Neural cell (in vitro differentiated cells): ENCODE measurements around the gene PAQR5. TPM values are rescaled to one million over a fixed set of nuclear protein-coding genes. Genes with fewer than 3 reads are reported as not detected.

Experiments used
- H2AFZ ChIP-seq: fragments of 200-600, 300-800 bp; sonication (generic), shearing (Covaris generic); 2 replicates; pipeline ENCODE4 v1.6.0; 2014; ENCODE audit warnings: low read depth, mild to moderate bottlenecking, antibody characterized with exemption, low read length, moderate library complexity
- H3F3A ChIP-seq: fragments of 200-600 bp; shearing (Covaris generic); 2 replicates; pipeline ENCODE4 v1.6.1; 2016; ENCODE audit warnings: mild to moderate bottlenecking, moderate library complexity, mixed read lengths, antibody characterized with exemption, low read length; ENCODE audit not compliant: insufficient read depth, poor library complexity, severe bottlenecking
- H3K27ac ChIP-seq: fragments of 200-600, 300-800 bp; sonication (generic), shearing (Covaris generic); 2 replicates; pipeline ENCODE4 v1.5.1; 2014; ENCODE audit warnings: mild to moderate bottlenecking, low read length, moderate library complexity
- H3K27me3 ChIP-seq: fragments of 300-800, 200-600 bp; sonication (generic), shearing (Covaris generic); 2 replicates; pipeline ENCODE4 v1.6.0; 2014; ENCODE audit warnings: mild to moderate bottlenecking, low read depth, low read length, moderate library complexity; ENCODE audit not compliant: insufficient read depth
- H3K36me3 ChIP-seq: fragments of 300-800, 200-600 bp; sonication (generic), shearing (Covaris generic); 2 replicates; pipeline ENCODE4 v1.5.1; 2014; ENCODE audit warnings: mild to moderate bottlenecking, antibody characterized with exemption, low read length, moderate library complexity; ENCODE audit not compliant: insufficient read depth
- H3K4me2 ChIP-seq: fragments of 300-800, 200-600 bp; sonication (generic), shearing (Covaris generic); 2 replicates; pipeline ENCODE4 v1.6.0; 2014; ENCODE audit warnings: mild to moderate bottlenecking, low read length
- H3K4me3 ChIP-seq: fragments of 300-800, 200-600 bp; sonication (generic), shearing (Covaris generic); 2 replicates; pipeline ENCODE4 v1.5.1; 2014; ENCODE audit warnings: mild to moderate bottlenecking, low read length, moderate library complexity
- H3K79me2 ChIP-seq: fragments of 200-600 bp; shearing (Covaris generic); replicated peaks from 2 replicates; pipeline ENCODE4 v1.6.0; 2014; ENCODE audit warnings: mild to moderate bottlenecking, low read length, moderate library complexity; ENCODE audit not compliant: insufficient read depth
- H3K9ac ChIP-seq: fragments of 300-800, 200-600 bp; sonication (generic), shearing (Covaris generic); 2 replicates; pipeline ENCODE4 v1.6.1; 2016; ENCODE audit warnings: mild to moderate bottlenecking, low read length, mixed read lengths
- H3K9me2 ChIP-seq: fragments of 200-600 bp; shearing (Covaris generic); 2 replicates; pipeline ENCODE4 v1.6.1; 2016; ENCODE audit warnings: mild to moderate bottlenecking, low read length, mixed read lengths; ENCODE audit not compliant: insufficient read depth
- H3K9me3 ChIP-seq: fragments of 200-600, 300-800 bp; sonication (generic), shearing (Covaris generic); 2 replicates; pipeline ENCODE4 v1.6.1; 2016; ENCODE audit warnings: mild to moderate bottlenecking, mixed run types, low read length, moderate library complexity, mixed read lengths
- H4K20me1 ChIP-seq: fragments of 200-600 bp; shearing (Covaris generic); 2 replicates; pipeline ENCODE4 v1.6.1; 2016; ENCODE audit warnings: mild to moderate bottlenecking, mixed run types; ENCODE audit not compliant: insufficient read depth
- EP300 ChIP-seq: fragments of 450-650 bp; conservative IDR thresholded peaks from 2 replicates; pipeline ENCODE4 v1.6.1; 2014; ENCODE audit warnings: antibody characterized with exemption, mild to moderate bottlenecking, moderate library complexity; ENCODE audit not compliant: poor library complexity, severe bottlenecking
- EZH2 ChIP-seq: fragments of 200-600, 300-800 bp; shearing (Covaris generic), sonication (generic); IDR thresholded peaks from 2 replicates; pipeline ENCODE4 v1.6.1; 2014; ENCODE audit warnings: antibody characterized with exemption, low read length, borderline replicate concordance, mild to moderate bottlenecking; ENCODE audit not compliant: insufficient read depth, poor library complexity, severe bottlenecking
- MXI1 ChIP-seq: fragments of 450-650 bp; conservative IDR thresholded peaks from 2 replicates; pipeline ENCODE4 v1.6.1; 2014; ENCODE audit warnings: antibody characterized with exemption, mild to moderate bottlenecking; ENCODE audit not compliant: poor library complexity, severe bottlenecking
- POLR2AphosphoS5 ChIP-seq: IDR thresholded peaks from 2 replicates; pipeline ENCODE4 v1.6.1; 2012
- RAD21 ChIP-seq: fragments of 450-650 bp; conservative IDR thresholded peaks from 2 replicates; pipeline ENCODE4 v1.6.1; 2014; ENCODE audit warnings: antibody characterized with exemption, mild to moderate bottlenecking, moderate library complexity
- SMC3 ChIP-seq: fragments of 450-650 bp; conservative IDR thresholded peaks from 2 replicates; pipeline ENCODE4 v1.6.1; 2014; ENCODE audit warnings: antibody characterized with exemption, mild to moderate bottlenecking, moderate library complexity; ENCODE audit not compliant: poor library complexity
- TAF1 ChIP-seq: IDR thresholded peaks from 2 replicates; pipeline ENCODE4 v1.6.1; 2012; ENCODE audit warnings: low read depth
- polyA plus RNA-seq: library from polyadenylated mRNA; depleted of rRNA; stranded (reverse); fragments of >200 nt; gene quantifications from 2 replicates; pipeline ENCODE4 v1.2.3, GENCODE V29; 2014
- TF ChIP-seq, protein P1 (sequence below): IDR thresholded peaks from 2 replicates; pipeline ENCODE4 v1.6.1; 2012; ENCODE audit warnings: borderline replicate concordance
- TF ChIP-seq, protein P2 (sequence below): fragments of 450-650 bp; IDR thresholded peaks from 2 replicates; pipeline ENCODE4 v1.5.1; 2014; ENCODE audit warnings: antibody characterized with exemption, mild to moderate bottlenecking, moderate library complexity; ENCODE audit not compliant: poor library complexity, severe bottlenecking

Gene PAQR5
- polyA plus RNA-seq, 1 donor from 2014 or later: not detected

DNA sequence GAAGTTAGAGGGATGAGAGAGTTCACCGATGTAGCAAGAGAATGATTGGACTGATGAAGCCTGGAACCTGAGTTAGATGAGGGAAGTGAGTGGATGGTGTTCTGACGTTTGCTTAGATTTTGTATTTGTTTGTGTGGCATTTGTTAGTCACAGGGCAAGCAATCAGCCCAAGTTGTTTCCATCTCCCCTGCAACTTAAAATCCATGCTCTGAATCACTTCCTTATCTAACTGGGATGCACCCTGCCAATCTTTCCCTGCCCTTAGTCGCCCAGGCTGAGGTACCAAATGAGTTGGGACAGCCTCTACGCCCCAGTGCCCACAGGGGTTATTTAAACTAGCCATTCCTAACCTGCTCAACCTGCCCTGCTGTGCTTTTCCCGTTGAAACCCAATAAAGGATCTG lies 12.6 kb downstream of the PAQR5 start:
- Histone ChIP-seq H4K20me1 (no peaks in the 10 kb centered on the region), H3K36me3 (no peaks in the 10 kb centered on the region), H3K9me3 (no peaks in the 10 kb centered on the region), H3K9me2 (no peaks in the 10 kb centered on the region), H3K4me2 (no peak overlapping the region), H3K27me3 (no peaks in the 10 kb centered on the region), H3K27ac (no peak overlapping the region), H2AFZ (no peak overlapping the region), H3F3A (no peaks in the 10 kb centered on the region), H3K4me3 (no peak overlapping the region), H3K9ac (no peak overlapping the region), H3K79me2 (no peaks in the 10 kb centered on the region)
- TF ChIP-seq, protein P1, sequence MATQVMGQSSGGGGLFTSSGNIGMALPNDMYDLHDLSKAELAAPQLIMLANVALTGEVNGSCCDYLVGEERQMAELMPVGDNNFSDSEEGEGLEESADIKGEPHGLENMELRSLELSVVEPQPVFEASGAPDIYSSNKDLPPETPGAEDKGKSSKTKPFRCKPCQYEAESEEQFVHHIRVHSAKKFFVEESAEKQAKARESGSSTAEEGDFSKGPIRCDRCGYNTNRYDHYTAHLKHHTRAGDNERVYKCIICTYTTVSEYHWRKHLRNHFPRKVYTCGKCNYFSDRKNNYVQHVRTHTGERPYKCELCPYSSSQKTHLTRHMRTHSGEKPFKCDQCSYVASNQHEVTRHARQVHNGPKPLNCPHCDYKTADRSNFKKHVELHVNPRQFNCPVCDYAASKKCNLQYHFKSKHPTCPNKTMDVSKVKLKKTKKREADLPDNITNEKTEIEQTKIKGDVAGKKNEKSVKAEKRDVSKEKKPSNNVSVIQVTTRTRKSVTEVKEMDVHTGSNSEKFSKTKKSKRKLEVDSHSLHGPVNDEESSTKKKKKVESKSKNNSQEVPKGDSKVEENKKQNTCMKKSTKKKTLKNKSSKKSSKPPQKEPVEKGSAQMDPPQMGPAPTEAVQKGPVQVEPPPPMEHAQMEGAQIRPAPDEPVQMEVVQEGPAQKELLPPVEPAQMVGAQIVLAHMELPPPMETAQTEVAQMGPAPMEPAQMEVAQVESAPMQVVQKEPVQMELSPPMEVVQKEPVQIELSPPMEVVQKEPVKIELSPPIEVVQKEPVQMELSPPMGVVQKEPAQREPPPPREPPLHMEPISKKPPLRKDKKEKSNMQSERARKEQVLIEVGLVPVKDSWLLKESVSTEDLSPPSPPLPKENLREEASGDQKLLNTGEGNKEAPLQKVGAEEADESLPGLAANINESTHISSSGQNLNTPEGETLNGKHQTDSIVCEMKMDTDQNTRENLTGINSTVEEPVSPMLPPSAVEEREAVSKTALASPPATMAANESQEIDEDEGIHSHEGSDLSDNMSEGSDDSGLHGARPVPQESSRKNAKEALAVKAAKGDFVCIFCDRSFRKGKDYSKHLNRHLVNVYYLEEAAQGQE: no peak
- TF ChIP-seq POLR2AphosphoS5 (no peak), EP300 (no peak), SMC3 (no peak), EZH2 (no peak), MXI1 (no peak), RAD21 (no peak), TAF1 (no peak)
- TF ChIP-seq, protein P2, sequence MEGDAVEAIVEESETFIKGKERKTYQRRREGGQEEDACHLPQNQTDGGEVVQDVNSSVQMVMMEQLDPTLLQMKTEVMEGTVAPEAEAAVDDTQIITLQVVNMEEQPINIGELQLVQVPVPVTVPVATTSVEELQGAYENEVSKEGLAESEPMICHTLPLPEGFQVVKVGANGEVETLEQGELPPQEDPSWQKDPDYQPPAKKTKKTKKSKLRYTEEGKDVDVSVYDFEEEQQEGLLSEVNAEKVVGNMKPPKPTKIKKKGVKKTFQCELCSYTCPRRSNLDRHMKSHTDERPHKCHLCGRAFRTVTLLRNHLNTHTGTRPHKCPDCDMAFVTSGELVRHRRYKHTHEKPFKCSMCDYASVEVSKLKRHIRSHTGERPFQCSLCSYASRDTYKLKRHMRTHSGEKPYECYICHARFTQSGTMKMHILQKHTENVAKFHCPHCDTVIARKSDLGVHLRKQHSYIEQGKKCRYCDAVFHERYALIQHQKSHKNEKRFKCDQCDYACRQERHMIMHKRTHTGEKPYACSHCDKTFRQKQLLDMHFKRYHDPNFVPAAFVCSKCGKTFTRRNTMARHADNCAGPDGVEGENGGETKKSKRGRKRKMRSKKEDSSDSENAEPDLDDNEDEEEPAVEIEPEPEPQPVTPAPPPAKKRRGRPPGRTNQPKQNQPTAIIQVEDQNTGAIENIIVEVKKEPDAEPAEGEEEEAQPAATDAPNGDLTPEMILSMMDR: no peak

- H2AFZ ChIP-seq: no peak overlapping the region
- TF ChIP-seq, protein P2: no peak
- TF ChIP-seq MXI1 (no peak), SMC3 (no peak), TAF1 (no peak), EZH2 (no peak), EP300 (no peak), POLR2AphosphoS5 (no peak), RAD21 (no peak)
- TF ChIP-seq, protein P1: no peak
- H3F3A ChIP-seq: no peaks in the 10 kb centered on the region
- no peak overlapping the region for H3K4me2 ChIP-seq
- H3K9ac ChIP-seq: no peak overlapping the region
- no peaks in the 10 kb centered on the region for H3K27me3 ChIP-seq
- H4K20me1 ChIP-seq: no peaks in the 10 kb centered on the region
- H3K9me2 ChIP-seq: no peaks in the 10 kb centered on the region
- no peak overlapping the region for H3K4me3 ChIP-seq
- H3K9me3 ChIP-seq: no peaks in the 10 kb centered on the region
- H3K79me2 ChIP-seq: no peaks in the 10 kb centered on the region
- no peak overlapping the region for H3K27ac ChIP-seq
- H3K36me3 ChIP-seq: no peaks in the 10 kb centered on the region
Measured at GRCh38 chr15:69313432-69314000, 14.8 kb downstream of the PAQR5 start.
